Esophagus muscularis mucosa (tissue), 4 donors: ENCODE measurements around the gene KTI12.

ENCODE experiments used
- CTCF ChIP-seq, 3 experiments: fragments of 200-600 bp in 2 of 3; fragments of 450-650 bp in 1 of 3; sonication (generic) in 2 of 3; IDR thresholded peaks; one replicate each; pipeline ENCODE4 v1.5.1; 2017 to 2019; ENCODE audit warnings: antibody characterized with exemption in 3 of 3, mild to moderate bottlenecking in 2 of 3, moderate library complexity in 1 of 3
- EP300 ChIP-seq: sonication (generic); formaldehyde crosslinking; IDR thresholded peaks from one replicate; pipeline ENCODE4 v1.6.1; 2017; ENCODE audit warnings: antibody characterized with exemption
- POLR2A ChIP-seq: fragments of 450-650 bp; IDR thresholded peaks from one replicate; pipeline ENCODE4 v1.6.1; 2017; ENCODE audit warnings: antibody characterized with exemption, moderate library complexity, mild to moderate bottlenecking, low read depth
- POLR2AphosphoS5 ChIP-seq, 2 donors: sonication (generic); formaldehyde crosslinking; IDR thresholded peaks; one replicate each; pipeline ENCODE4 v1.6.1; 2017; ENCODE audit warnings: antibody characterized with exemption in 2 of 2

DNA sequence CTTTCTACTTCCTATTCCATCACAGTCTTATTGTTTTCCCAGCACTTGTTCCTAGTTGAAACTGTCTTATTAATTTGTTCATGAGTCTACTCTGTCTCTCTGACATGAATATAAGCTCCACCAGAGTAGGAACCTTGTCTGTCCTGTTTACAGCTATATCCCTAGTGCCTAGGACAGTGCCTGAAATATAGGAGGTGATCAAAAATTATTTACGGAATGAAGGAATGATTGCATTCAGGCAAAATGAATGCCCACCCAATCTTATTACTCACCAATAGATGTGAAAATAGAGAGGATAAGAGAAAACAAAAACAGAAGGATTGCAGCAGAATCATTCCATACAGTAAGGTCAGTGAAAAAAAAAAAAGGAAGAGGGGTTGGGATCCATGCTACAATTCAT, 20.3 kb upstream of the KTI12 start:
- TF ChIP-seq POLR2A (no peak), CTCF (IDR thresholded peaks at IDR 0.05) (no peak), EP300 (no peak), POLR2AphosphoS5 (IDR thresholded peaks at IDR 0.05) (no peak)
